Measurements from ENCODE around the gene FXN. TPM values are rescaled to one million over a fixed set of nuclear protein-coding genes. Genes with fewer than 3 reads are reported as not detected.

The FXN gene
- total and polyA plus RNA-seq, 2 experiments from 2014 or later: 12.2 to 31.5 TPM

GRCh38 chr9:69019808-69020207 lies 15.7 kb upstream of the FXN start:
- no peak overlapping the region for H3K27ac ChIP-seq
- H3K4me3 ChIP-seq: no peak overlapping the region
- TF ChIP-seq EZH2 (IDR thresholded peaks at IDR 0.05; ENCODE audit: borderline replicate concordance) (no peak), EZH2phosphoT487 (IDR thresholded peaks at IDR 0.05; ENCODE audit: low read depth, severe bottlenecking, unreplicated experiment) (no peak), CTCF (IDR thresholded peaks at IDR 0.05; ENCODE audit: poor library complexity) (no peak)
- WGBS (ENCODE audit: low lambda C conversion rate, missing lambda C conversion rate): 60% methylated on average over 3 of the region's 3 CpGs
- H3K4me1 ChIP-seq (ENCODE audit: insufficient read depth): no peaks in the 10 kb centered on the region
- H3K27me3 ChIP-seq: peaks cover 6% of the 10 kb centered on the region
- no peaks in the 10 kb centered on the region for H3K9me3 ChIP-seq (ENCODE audit: low read depth)
- H3K36me3 ChIP-seq (replicated peaks; ENCODE audit: insufficient read depth, low read depth): no peaks in the 10 kb centered on the region
- no peak for DNase-seq (ENCODE audit: low spot score)
- H3K4me2 ChIP-seq: no peak overlapping the region
- no peak overlapping the region for H2AFZ ChIP-seq
- H3K79me2 ChIP-seq: no peaks in the 10 kb centered on the region
- no peaks in the 10 kb centered on the region for H4K20me1 ChIP-seq (ENCODE audit: insufficient read depth, poor library complexity, severe bottlenecking)
- H3K9me2 ChIP-seq (replicated peaks; ENCODE audit: insufficient read depth): no peaks in the 10 kb centered on the region

GRCh38 chr9:69020301-69021145 lies 15.0 kb upstream of the FXN start:
- Histone ChIP-seq H3K9me2 (replicated peaks; ENCODE audit: insufficient read depth) (no peaks in the 10 kb centered on the region), H3K4me2 (no peak overlapping the region), H3K79me2 (no peaks in the 10 kb centered on the region), H4K20me1 (ENCODE audit: insufficient read depth, poor library complexity, severe bottlenecking) (no peaks in the 10 kb centered on the region), H3K9me3 (ENCODE audit: low read depth) (no peaks in the 10 kb centered on the region), H3K27me3 (peaks cover 6% of the 10 kb centered on the region), H3K4me3 (no peak overlapping the region), H3K4me1 (ENCODE audit: insufficient read depth) (no peaks in the 10 kb centered on the region), H2AFZ (no peak overlapping the region), H3K36me3 (replicated peaks; ENCODE audit: insufficient read depth, low read depth) (no peaks in the 10 kb centered on the region), H3K27ac (no peak overlapping the region)
- TF ChIP-seq EZH2phosphoT487 (IDR thresholded peaks at IDR 0.05; ENCODE audit: low read depth, severe bottlenecking, unreplicated experiment) (no peak), CTCF (IDR thresholded peaks at IDR 0.05; ENCODE audit: poor library complexity) (no peak), EZH2 (IDR thresholded peaks at IDR 0.05; ENCODE audit: borderline replicate concordance) (no peak)
- no peak for DNase-seq (ENCODE audit: low spot score)
- 93% methylated on average over 8 of the region's 8 CpGs for WGBS (ENCODE audit: low lambda C conversion rate, missing lambda C conversion rate)

- no peak overlapping the region for H3K4me3 ChIP-seq
Measured at GRCh38 chr9:69023650-69024049, 11.9 kb upstream of the FXN start.

More at GRCh38 chr9:69023650-69024049, 11.9 kb upstream of the FXN start:
- Histone ChIP-seq H3K27ac (no peak overlapping the region), H2AFZ (no peak overlapping the region), H3K36me3 (replicated peaks; ENCODE audit: insufficient read depth, low read depth) (no peaks in the 10 kb centered on the region), H3K9me2 (replicated peaks; ENCODE audit: insufficient read depth) (no peaks in the 10 kb centered on the region), H3K4me1 (ENCODE audit: insufficient read depth) (no peaks in the 10 kb centered on the region), H4K20me1 (ENCODE audit: insufficient read depth, poor library complexity, severe bottlenecking) (no peaks in the 10 kb centered on the region), H3K9me3 (ENCODE audit: low read depth) (no peaks in the 10 kb centered on the region), H3K27me3 (no peaks in the 10 kb centered on the region), H3K4me2 (peak overlapping the region; percentile 53), H3K79me2 (no peaks in the 10 kb centered on the region)
- TF ChIP-seq CTCF (IDR thresholded peaks at IDR 0.05; ENCODE audit: poor library complexity): no peak
- no peak for TF ChIP-seq EZH2phosphoT487 (IDR thresholded peaks at IDR 0.05; ENCODE audit: low read depth, severe bottlenecking, unreplicated experiment)
- no peak for DNase-seq (ENCODE audit: low spot score)
- 41% methylated on average over 7 of the region's 7 CpGs for WGBS (ENCODE audit: low lambda C conversion rate, missing lambda C conversion rate)

Data from hepatocyte (in vitro differentiated cells).